GM18867 (cell line): ENCODE results near the gene MARK4.
"Not testable (repeated sequence)": the region's sequence is repeated elsewhere in the genome, so short reads cannot be mapped to it uniquely, and the experiment has no call there.

Experiments
- ATAC-seq: cut with Tn5 transposase; IDR thresholded peaks from one replicate; pipeline ENCODE4 v1.9.1; 2021; ENCODE audit warnings: mild to moderate bottlenecking, moderate library complexity; ENCODE audit not compliant: unreplicated experiment

Gene MARK4

DNA sequence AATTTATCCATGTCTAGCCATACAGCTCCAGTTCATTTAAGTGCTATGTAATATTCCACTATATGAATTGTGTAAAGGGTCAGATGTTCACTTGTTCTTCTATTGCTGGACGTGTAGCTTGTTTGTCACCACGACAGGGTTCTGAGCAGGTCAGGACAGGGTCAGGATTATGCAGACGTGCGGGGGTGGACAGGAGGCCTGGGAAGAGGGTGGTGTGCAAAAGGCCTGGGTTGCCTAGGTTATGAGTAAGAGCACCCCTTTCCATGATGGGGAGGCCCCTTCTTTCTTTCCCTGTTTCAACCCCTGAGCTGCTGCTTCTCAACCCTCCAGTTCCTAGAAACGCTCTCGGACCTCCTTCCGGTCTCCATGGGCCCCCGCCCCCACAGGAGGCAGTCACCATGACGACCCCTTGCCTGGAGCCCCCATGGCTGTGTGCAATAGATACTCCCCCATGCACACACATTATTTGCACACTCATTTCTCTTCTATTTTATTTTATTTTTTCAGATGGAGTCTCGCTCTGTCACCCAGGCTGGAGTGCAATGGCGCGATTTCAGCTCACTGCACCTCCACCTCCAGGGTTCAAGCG lies 7.8 kb upstream of the MARK4 start:
- ATAC-seq, result no peak

- ATAC-seq, result no peak
These were observed 6.8 kb upstream of the MARK4 start for GRCh38 chr19:45244133-45244794.

- no peak for ATAC-seq
These were observed 5.7 kb upstream of the MARK4 start, which contains the start of gene EXOC3L2 for GRCh38 chr19:45245334-45245787. TSS of gene EXOC3L2 (minus strand) at chr19:45245407. CDS start at chr19:45239045, 6,362 bp downstream.

DNA sequence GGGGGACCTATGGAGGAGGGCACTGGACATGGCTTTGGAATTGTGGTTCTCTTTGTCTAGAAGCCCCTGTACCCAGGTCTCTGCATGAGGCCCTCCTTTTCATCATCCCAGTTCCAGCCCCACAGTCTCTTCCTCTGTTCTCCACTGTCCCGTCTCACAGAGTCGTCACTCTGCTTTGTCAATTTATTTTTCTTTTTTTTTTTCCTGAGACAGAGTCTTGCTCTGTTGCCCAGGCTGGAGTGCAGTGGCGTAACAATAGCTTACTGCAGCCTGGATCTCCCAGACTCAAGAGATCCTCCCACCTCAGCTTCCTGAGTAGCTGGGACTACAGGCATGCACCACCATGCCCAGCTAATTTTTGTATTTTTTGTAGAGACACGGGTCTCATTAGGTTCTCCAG lies 5.2 kb upstream of the MARK4 start:
- ATAC-seq, result no peak

DNA sequence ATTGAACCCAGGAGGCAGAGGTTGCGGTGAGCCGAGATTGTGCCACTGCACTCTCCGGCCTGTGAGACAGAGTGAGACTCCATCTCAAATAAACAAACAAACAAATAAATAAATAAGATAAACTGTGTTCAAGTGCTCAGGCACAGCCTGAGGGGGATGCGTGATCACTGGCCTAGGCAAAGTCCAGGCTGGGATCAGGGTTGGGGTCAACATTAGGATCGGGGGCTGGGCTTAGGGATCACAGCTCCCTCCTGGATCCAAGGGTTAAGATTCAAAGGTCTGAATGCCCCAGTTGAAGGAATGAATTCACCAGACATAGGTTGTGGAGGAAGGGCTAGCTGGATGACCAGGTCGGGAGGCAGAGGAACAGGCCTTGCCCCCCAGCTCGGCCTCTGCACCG lies 3.9 kb upstream of the MARK4 start:
- ATAC-seq, result no peak

DNA sequence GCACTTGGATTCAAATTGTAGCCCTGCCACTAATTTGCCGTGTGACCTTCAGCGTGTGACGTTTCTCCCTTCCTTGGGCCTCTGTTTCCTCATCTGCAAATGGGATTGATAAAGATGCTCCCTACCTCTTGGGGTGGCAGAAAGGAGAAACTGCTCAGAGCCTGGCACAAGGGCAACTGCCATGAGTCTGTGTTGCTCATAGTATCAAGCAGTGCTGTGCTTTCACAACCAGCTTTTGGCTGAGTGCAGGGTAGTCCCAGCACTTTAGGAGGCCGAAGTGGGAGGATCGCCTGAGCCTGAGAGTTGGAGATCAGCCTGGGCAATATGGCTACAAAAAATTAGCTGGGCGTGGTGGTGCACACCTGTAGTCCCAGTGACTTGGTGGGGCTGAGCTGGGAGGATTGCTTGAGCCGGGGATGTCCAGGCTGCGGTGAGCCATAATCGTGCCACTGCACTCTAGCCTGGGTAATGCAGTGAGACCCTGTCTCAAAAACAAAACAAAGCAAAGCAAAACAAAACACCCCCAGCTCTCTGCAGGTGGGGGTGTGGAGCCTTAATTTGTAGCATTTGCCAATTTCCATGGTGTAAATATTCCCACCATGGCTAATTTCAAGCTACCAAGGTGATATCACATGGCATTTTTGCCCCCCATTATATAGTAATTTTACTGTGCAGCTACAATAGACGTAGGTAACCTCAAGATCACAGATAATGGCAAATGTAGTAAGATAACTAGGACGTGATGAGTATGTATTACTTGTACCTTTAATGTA lies 1.6 kb upstream of the MARK4 start:
- ATAC-seq, result no peak

DNA sequence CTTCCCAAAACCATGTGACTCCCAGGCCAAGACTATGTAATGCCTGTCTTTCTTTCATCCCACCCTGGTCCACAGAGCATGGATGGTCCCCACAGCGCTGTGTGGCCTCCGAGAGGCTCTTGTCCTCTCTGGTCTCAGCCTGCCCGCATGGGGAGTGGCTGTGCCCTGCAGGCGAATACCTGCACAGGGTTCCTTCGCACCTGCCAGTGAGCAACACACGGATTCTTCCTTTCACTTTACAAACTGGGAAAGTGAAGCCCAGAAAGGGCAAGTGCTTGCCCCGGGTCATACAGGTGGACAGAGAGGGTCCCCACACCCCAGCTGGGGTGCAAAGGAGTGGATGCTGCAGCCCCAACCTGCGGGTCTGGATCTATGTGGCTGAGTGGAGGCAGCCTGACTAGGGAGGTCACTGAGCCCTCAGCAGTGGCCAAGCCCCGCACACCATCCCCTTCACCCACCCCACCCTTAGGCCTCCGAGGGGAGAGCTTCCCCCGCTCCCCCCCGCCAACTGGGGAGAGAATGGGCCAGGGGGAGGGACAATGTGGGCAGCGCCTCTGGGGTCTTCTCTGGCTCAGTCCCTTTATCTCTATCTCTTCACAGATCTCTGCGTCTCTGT lies 747 bp upstream of the MARK4 start:
- peak; percentile 6 for ATAC-seq

DNA sequence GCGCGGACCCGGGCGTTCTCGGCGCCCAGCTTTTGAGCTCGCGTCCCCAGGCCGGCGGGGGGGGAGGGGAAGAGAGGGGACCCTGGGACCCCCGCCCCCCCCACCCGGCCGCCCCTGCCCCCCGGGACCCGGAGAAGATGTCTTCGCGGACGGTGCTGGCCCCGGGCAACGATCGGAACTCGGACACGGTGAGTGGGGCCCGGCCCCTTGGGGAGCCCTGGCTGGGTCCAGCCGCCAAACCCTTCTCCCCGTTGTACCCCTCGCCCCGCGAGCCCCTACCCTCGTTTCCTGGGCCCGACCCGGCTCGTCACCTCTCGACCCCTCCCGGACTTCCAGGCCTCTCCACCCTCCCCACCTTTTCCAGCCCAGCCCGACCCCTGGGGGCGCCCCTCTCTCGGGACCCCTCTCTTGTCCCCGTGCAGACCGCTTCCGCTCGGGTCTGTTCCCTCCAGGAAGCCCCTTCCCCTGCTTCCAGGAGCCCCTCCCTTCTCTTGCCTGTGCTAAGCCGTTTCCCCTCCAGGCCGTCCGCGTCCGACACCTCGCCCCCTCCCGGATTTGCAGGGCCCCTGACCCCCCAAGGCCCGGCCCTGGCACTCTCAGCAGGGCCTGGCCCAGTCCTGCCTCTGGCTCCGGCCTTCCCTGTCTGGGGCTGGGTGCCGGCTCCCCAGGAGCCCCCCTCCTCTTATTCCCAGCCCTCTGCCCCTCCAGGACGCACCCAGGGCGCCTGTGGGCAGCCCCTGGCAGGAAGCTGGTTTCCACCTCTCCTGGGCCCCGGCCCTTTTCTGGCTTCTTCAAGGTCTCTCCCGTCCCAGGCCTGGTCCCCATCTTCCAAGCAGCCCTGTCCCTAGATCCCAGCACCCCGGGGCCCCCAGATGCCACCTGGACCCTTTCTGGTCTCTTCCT lies 632 bp downstream of the MARK4 start:
- peak; percentile 20 for ATAC-seq

DNA sequence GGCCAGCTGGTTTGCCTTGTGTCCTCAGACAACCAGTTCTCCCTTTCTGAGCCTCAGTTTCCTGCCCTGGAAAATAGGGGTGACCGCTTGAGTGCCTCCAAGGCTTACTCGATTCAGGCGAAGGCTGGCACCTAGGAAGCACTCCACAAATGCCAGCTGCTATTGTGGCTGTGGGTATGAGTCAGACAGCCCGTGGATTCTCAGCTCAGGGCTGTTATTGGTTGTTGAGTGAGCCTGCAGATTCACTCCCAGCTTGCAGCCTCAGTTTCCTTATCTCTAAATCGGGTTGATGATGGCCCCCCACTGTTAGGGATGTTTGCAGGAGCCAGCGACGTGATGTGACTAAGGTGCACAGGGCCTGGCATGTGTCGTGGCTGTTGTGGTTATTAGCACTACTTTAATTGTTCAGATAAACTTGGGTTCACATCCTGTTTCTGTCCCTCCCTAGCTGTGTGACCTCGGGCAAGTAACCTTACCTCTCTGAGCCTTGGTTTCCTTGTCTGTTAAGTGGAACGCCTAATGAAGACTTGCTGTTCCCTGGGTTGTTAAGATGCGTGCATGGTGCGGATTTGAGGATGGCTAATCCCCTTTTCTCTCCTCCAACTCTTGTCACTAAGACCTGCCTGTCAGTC lies 2.4 kb downstream of the MARK4 start:
- ATAC-seq, result no peak

GRCh38 chr19:45254044-45254531 lies 3.0 kb downstream of the MARK4 start:
- ATAC-seq, result no peak

GRCh38 chr19:45255611-45256157 lies 4.6 kb downstream of the MARK4 start:
- ATAC-seq, result no peak

- no peak for ATAC-seq
These were observed 5.8 kb downstream of the MARK4 start for GRCh38 chr19:45256836-45257235.

- ATAC-seq, result no peak
These were observed 7.8 kb downstream of the MARK4 start for GRCh38 chr19:45258862-45259261.

DNA sequence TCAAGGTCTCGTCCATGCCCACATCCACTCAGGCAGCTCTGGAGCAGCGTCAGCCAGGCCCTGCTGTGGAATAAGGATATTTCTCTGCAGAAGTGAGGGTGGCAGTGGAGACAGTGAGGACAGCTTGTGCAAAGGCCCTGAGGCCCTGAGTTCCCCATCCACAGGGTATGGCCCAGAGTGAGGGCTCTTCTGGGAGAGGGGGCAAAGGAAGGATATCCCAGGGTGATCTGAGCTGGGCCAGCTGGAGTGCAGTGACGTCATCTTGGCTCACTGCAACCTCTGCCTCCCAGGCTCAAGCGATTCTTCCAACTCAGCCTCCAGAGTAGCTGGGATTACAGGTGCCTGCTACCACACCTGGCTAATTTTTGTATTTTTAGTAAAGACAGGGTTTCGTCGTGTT lies 11.5 kb downstream of the MARK4 start:
- no peak for ATAC-seq

GRCh38 chr19:45263013-45263412 lies 11.9 kb downstream of the MARK4 start:
- ATAC-seq, result no peak

DNA sequence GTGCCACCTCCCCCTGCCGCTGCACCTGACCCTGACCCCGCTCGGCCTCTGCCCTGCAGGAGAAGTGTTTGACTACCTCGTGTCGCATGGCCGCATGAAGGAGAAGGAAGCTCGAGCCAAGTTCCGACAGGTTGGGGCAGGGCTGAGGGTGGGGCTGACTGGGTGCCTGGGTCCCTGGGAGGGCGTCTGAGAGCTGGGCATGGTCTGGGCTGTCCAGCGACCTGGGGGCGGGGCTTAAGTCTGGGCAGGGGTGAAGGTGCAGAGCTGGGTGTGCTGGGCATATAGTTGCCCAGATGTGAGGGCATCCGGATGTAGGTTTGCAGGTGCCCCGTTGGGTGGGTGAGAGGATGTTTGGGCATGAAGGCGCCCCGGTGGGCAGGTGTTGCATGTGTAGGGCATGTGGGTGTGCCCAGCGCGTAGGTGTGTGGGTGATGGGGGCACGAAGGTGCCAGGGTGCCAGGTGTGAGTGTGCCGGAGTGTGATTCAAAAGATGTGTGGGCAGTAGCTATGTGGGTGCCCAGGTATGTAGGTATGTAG lies 13.8 kb downstream of the MARK4 start:
- no peak for ATAC-seq

GRCh38 chr19:45265375-45265774 lies 14.3 kb downstream of the MARK4 start:
- ATAC-seq, result no peak

GRCh38 chr19:45267296-45267695 lies 16.2 kb downstream of the MARK4 start:
- no peak for ATAC-seq

DNA sequence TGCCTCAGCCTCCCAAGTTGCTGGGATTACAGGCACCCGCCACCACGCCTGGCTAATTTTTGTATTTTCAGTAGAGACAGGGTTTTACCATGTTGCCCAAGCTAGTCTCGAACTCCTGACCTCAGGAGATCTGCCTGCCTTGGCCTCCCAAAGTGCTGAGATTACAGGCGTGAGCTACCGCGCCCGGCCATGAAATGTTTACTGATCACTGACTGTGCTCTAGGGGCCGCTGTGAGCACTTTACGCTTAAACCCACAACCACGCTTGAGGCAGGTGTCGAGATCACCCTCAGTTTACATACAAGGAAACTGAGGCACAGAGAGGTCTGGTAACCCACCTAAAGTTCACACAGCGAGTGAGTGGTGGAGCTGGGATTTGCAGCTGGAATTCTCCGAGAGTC lies 18.9 kb downstream of the MARK4 start:
- not testable (repeated sequence) for ATAC-seq
